ENCODE results near the gene GPBP1.

DNA sequence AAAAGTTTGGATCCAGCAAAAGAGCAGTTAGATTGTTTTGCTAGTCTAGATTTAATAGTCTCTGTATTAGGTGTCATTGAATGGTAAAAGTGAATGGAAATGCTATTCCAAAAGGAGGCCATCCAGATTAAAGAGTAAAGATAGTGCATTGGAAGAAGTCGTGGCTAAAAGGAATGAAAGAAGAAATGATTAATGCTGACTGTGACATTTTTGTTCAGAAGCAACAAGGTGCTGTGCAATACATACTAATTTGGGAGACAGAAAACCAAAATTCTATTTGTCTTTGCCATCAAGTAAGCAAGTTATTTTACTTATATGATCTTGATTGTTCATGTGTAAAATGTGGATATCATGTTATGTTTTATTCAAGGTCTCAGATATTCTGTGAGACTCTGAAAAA is 85.1 kb downstream of the GPBP1 start:
- TF ChIP-seq RAD21 (IDR thresholded peaks at IDR 0.05; ENCODE audit: low read depth) (no peak), EZH2phosphoT487 (IDR thresholded peaks at IDR 0.05; ENCODE audit: borderline replicate concordance) (no peak), POLR2A (IDR thresholded peaks at IDR 0.05; ENCODE audit: borderline replicate concordance, extremely low read depth, insufficient read depth, insufficient read length) (no peak), SIN3A (IDR thresholded peaks at IDR 0.05; ENCODE audit: low read depth) (no peak), TCF7L2 (IDR thresholded peaks at IDR 0.05; ENCODE audit: borderline replicate concordance, extremely low read depth, insufficient read depth, insufficient read length) (no peak), YY1 (IDR thresholded peaks at IDR 0.05; ENCODE audit: extremely low read depth, insufficient replicate concordance, low read depth, low read length) (no peak), POLR2AphosphoS5 (IDR thresholded peaks at IDR 0.05; ENCODE audit: low read depth, low read length) (no peak)
- TF ChIP-seq, protein P1, sequence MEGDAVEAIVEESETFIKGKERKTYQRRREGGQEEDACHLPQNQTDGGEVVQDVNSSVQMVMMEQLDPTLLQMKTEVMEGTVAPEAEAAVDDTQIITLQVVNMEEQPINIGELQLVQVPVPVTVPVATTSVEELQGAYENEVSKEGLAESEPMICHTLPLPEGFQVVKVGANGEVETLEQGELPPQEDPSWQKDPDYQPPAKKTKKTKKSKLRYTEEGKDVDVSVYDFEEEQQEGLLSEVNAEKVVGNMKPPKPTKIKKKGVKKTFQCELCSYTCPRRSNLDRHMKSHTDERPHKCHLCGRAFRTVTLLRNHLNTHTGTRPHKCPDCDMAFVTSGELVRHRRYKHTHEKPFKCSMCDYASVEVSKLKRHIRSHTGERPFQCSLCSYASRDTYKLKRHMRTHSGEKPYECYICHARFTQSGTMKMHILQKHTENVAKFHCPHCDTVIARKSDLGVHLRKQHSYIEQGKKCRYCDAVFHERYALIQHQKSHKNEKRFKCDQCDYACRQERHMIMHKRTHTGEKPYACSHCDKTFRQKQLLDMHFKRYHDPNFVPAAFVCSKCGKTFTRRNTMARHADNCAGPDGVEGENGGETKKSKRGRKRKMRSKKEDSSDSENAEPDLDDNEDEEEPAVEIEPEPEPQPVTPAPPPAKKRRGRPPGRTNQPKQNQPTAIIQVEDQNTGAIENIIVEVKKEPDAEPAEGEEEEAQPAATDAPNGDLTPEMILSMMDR (IDR thresholded peaks at IDR 0.05 in 2 of 3, conservative IDR thresholded peaks at IDR 0.05 in 1 of 3; ENCODE audit: borderline replicate concordance in 1 of 3, insufficient read depth in 1 of 3, low read depth in 2 of 3, low read length in 2 of 3) = no peak
- TF ChIP-seq, protein P2, sequence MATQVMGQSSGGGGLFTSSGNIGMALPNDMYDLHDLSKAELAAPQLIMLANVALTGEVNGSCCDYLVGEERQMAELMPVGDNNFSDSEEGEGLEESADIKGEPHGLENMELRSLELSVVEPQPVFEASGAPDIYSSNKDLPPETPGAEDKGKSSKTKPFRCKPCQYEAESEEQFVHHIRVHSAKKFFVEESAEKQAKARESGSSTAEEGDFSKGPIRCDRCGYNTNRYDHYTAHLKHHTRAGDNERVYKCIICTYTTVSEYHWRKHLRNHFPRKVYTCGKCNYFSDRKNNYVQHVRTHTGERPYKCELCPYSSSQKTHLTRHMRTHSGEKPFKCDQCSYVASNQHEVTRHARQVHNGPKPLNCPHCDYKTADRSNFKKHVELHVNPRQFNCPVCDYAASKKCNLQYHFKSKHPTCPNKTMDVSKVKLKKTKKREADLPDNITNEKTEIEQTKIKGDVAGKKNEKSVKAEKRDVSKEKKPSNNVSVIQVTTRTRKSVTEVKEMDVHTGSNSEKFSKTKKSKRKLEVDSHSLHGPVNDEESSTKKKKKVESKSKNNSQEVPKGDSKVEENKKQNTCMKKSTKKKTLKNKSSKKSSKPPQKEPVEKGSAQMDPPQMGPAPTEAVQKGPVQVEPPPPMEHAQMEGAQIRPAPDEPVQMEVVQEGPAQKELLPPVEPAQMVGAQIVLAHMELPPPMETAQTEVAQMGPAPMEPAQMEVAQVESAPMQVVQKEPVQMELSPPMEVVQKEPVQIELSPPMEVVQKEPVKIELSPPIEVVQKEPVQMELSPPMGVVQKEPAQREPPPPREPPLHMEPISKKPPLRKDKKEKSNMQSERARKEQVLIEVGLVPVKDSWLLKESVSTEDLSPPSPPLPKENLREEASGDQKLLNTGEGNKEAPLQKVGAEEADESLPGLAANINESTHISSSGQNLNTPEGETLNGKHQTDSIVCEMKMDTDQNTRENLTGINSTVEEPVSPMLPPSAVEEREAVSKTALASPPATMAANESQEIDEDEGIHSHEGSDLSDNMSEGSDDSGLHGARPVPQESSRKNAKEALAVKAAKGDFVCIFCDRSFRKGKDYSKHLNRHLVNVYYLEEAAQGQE (IDR thresholded peaks at IDR 0.05; ENCODE audit: low read depth) = no peak
- TF ChIP-seq, protein P3, sequence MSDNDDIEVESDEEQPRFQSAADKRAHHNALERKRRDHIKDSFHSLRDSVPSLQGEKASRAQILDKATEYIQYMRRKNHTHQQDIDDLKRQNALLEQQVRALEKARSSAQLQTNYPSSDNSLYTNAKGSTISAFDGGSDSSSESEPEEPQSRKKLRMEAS (IDR thresholded peaks at IDR 0.05) = no peak
